K562 treated with DMSO at 1 percent for 12 hours (cell line): Measurements from ENCODE around the gene DCAF15. TPM values are rescaled to one million over a fixed set of nuclear protein-coding genes. Genes with fewer than 3 reads are reported as not detected.

Source experiments
- total RNA-seq: library from RNA; unstranded; fragments of 300-600 nt; gene quantifications from 2 replicates; pipeline ENCODE4 v1.2.3, GENCODE V29; 2022; ENCODE audit not compliant: insufficient read depth

The DCAF15 gene
- total RNA-seq = 50.7 and 69.3 TPM in 2 replicates

DNA sequence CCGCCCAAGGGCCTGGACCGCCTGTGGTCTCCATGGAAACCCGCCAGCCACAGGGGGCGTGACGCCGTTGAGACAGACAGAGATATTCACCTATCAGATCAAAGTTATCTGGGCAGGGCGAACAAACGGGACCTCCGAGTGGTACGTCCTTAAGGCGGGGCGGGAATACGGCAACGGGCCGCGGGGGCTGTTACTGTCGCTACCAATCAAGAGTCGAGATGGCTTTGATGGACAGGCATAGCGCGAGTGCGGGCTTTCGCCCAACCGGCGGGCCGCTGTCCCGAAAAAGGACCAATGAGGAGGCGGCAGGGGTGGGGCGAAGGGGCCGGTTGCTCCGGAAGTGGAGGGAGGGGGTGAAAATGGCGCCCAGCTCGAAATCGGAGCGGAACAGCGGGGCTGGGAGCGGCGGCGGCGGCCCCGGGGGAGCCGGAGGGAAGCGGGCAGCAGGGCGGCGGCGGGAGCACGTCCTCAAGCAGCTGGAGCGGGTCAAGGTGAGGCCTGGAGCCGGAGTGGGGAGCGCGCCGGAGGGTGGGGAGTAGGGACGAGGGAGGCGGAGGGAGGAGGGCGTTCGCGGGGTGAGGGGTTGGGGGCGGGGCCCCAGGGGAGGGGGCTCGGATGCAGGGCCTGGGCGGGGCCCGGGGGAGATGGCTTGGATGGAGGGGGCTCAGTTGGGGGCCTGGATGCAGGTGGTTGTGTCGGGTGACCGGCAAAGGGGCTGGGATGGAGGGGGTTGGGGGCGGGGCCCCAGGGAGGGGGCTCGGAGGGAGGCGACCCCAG is at the start of gene DCAF15:
Gene DCAF15, plus strand, starts transcription at position 356 of the 777 bp plus-strand sequence. Its CDS starts 4 bp downstream, at position 360.

GRCh38 chr19:13905634-13906520 is 46.4 kb upstream of the DCAF15 start, which contains the start of the genes BRME1 and CC2D1A:
BRME1 (minus strand) TSS chr19:13906117; CDS start chr19:13904892, 1,225 bp downstream.
CC2D1A (plus strand) TSS chr19:13906201; CDS start chr19:13906442, 241 bp downstream.

GRCh38 chr19:13938301-13939064 is 13.8 kb upstream of the DCAF15 start, which contains the start of gene PODNL1:
PODNL1 (minus strand) TSS chr19:13938417; CDS start chr19:13938181, 236 bp downstream.

DNA sequence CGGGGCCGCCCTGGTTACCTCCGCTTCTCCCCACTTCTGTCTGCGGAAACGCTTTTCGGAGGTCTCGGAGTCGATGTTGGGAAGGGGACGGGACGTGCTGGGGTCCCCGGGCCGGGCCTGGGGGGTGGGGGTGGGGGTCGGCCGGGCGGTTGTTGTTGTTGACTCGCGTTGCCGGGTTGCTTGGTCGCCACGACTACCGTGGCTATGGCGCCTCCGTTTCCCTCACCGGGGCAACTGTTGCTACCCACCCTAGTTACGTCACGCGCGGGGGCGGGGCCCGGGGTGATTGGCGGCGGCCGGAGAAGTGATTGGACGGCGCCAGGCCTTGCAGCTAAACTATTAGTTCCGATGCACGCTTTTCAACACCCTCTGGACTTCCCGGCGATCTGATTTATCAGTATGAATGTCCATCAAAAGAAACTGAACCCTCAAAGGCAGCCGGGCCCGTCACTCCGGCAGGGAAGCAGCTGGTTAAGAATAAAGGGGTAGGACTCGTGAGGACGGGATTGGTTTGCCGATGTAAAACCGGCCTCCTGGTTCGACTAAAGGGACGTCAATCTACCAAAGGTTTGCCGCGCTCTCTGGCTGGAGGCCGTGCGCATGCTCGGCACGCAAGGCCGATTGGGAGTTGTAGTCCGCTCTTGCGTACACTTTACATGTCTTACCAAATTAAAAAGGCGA is 53.9 kb downstream of the DCAF15 start, which contains the start of gene RFX1:
Gene RFX1, minus strand, starts transcription at position 236 of the 681 bp plus-strand sequence. CDS start 12,477 bp downstream, outside the sequence.

Other genes starting within 250 kb of the DCAF15 start
- gene MRI1, start 188.0 kb upstream of the DCAF15 start, total RNA-seq = 35.0 and 44.2 TPM in 2 replicates
- gene C19orf53, start 178.1 kb upstream of the DCAF15 start, total RNA-seq = 108 and 124 TPM in 2 replicates
- 6.5 and 12.3 TPM in 2 replicates for gene ZSWIM4, start 157.1 kb upstream of the DCAF15 start, total RNA-seq
- gene NANOS3, start 75.4 kb upstream of the DCAF15 start, total RNA-seq = not detected in 2 replicates
- gene BRME1, start 46.4 kb upstream of the DCAF15 start, total RNA-seq = 10.9 and 12.5 TPM in 2 replicates
- 24.9 and 41.3 TPM in 2 replicates for gene CC2D1A, start 46.3 kb upstream of the DCAF15 start, total RNA-seq
- 1.2 and 2.6 TPM in 2 replicates for gene PODNL1, start 14.1 kb upstream of the DCAF15 start, total RNA-seq
- 8.6 and 11.3 TPM in 2 replicates for gene RFX1, start 53.8 kb downstream of the DCAF15 start, total RNA-seq
- gene RLN3, start 75.6 kb downstream of the DCAF15 start, total RNA-seq = not detected in 2 replicates
- 10.6 and 15.2 TPM in 2 replicates for gene IL27RA, start 79.3 kb downstream of the DCAF15 start, total RNA-seq
- 1.8 and 2.3 TPM in 2 replicates for gene PALM3, start 109.6 kb downstream of the DCAF15 start, total RNA-seq
- gene MISP3, start 120.3 kb downstream of the DCAF15 start, total RNA-seq = 3.6 and 5.1 TPM in 2 replicates
- not detected in 2 replicates for gene C19orf67, start 133.3 kb downstream of the DCAF15 start, total RNA-seq
- 37.9 and 57.0 TPM in 2 replicates for gene SAMD1, start 138.2 kb downstream of the DCAF15 start, total RNA-seq
- 47.4 and 104 TPM in 2 replicates for gene PRKACA, start 165.3 kb downstream of the DCAF15 start, total RNA-seq
- 156 and 211 TPM in 2 replicates for gene ASF1B, start 184.1 kb downstream of the DCAF15 start, total RNA-seq